ENCODE results near the gene S100A1. TPM values are rescaled to one million over a fixed set of nuclear protein-coding genes. Genes with fewer than 3 reads are reported as not detected.
A peak's percentile ranks its signal among the peaks of the same experiment; 100 is the strongest.

Gene S100A1
- total RNA-seq, 6 experiments from 2014 or later: 0.59 to 0.96 (median 0.82) TPM; not detected in 3

GRCh38 chr1:153643100-153643499, 14.9 kb downstream of the S100A1 start:
- Mint-ChIP-seq H3K9me3 (no peaks in the 10 kb centered on the region), H3K36me3 (ENCODE audit: low read depth) (peaks cover 56% of the 10 kb centered on the region), H3K27ac (no peak overlapping the region), H3K27me3 (ENCODE audit: insufficient read depth) (no peaks in the 10 kb centered on the region; the same call in 1 of the 2 replicates), H3K4me1 (ENCODE audit: low read depth) (peaks cover 5% of the 10 kb centered on the region; the same call in 1 of the 2 replicates), H3K4me3 (no peak overlapping the region)
- no peak for TF ChIP-seq CTCF (IDR thresholded peaks at IDR 0.05)
- no peak for DNase-seq

- TF ChIP-seq CTCF (IDR thresholded peaks at IDR 0.05): no peak
- no peak overlapping the region for H3K4me3 Mint-ChIP-seq
- H3K36me3 Mint-ChIP-seq (ENCODE audit: low read depth): peaks cover 56% of the 10 kb centered on the region
- no peak for DNase-seq
- H3K27ac Mint-ChIP-seq: no peak overlapping the region
- H3K4me1 Mint-ChIP-seq (ENCODE audit: low read depth): 0 out of 2 replicates have a peak, but pooled peaks cover 5% of the 10 kb centered on the region
- no peaks in the 10 kb centered on the region for H3K9me3 Mint-ChIP-seq
- H3K27me3 Mint-ChIP-seq (ENCODE audit: insufficient read depth): peaks cover 4% of the 10 kb centered on the region; the same call in 1 of the 2 replicates
Observed at GRCh38 chr1:153643816-153644215, 15.6 kb downstream of the S100A1 start.

- no peak for DNase-seq
- Mint-ChIP-seq H3K4me3 (no peak overlapping the region), H3K27ac (no peak overlapping the region), H3K4me1 (ENCODE audit: low read depth) (0 out of 2 replicates have a peak, but pooled peaks cover 5% of the 10 kb centered on the region), H3K36me3 (ENCODE audit: low read depth) (peaks cover 49% of the 10 kb centered on the region), H3K9me3 (no peaks in the 10 kb centered on the region), H3K27me3 (ENCODE audit: insufficient read depth) (peaks cover 4% of the 10 kb centered on the region; the same call in 1 of the 2 replicates)
- TF ChIP-seq CTCF (IDR thresholded peaks at IDR 0.05): no peak
Observed at GRCh38 chr1:153646672-153647345, 18.6 kb downstream of the S100A1 start.

- no peak overlapping the region for H3K4me3 Mint-ChIP-seq
- DNase-seq: no peak
- H3K36me3 Mint-ChIP-seq (ENCODE audit: low read depth): peaks cover 45% of the 10 kb centered on the region
- no peak for TF ChIP-seq CTCF (IDR thresholded peaks at IDR 0.05)
- H3K9me3 Mint-ChIP-seq: no peaks in the 10 kb centered on the region
- H3K4me1 Mint-ChIP-seq (ENCODE audit: low read depth): peaks cover 5% of the 10 kb centered on the region; the same call in 1 of the 2 replicates
- H3K27me3 Mint-ChIP-seq (ENCODE audit: insufficient read depth): peaks cover 4% of the 10 kb centered on the region; the same call in 1 of the 2 replicates
- no peak overlapping the region for H3K27ac Mint-ChIP-seq
Observed at GRCh38 chr1:153647346-153647714, 19.1 kb downstream of the S100A1 start.

- no peak overlapping the region for H3K4me3 Mint-ChIP-seq
- H3K4me1 Mint-ChIP-seq (ENCODE audit: low read depth): peaks cover 13% of the 10 kb centered on the region
- TF ChIP-seq CTCF (IDR thresholded peaks at IDR 0.05): no peak
- H3K27me3 Mint-ChIP-seq (ENCODE audit: insufficient read depth): peaks cover 4% of the 10 kb centered on the region; the same call in 1 of the 2 replicates
- H3K36me3 Mint-ChIP-seq (ENCODE audit: low read depth): peaks cover 41% of the 10 kb centered on the region
- H3K27ac Mint-ChIP-seq: peak overlapping the region; percentile 45; the same call in 1 of the 2 replicates
- DNase-seq: no peak
- H3K9me3 Mint-ChIP-seq: no peaks in the 10 kb centered on the region
Observed at GRCh38 chr1:153648000-153648643, 19.9 kb downstream of the S100A1 start.

Measured in HFFc6 (cell line).